Ureter (tissue), 1 donor: ENCODE measurements around the gene TMEM234. TPM values are rescaled to one million over a fixed set of nuclear protein-coding genes. Genes with fewer than 3 reads are reported as not detected.

Experiments used
- DNase-seq: peaks from one replicate; pipeline ENCODE4 v3.0.0-alpha.2; 2020; ENCODE audit warnings: low spot score
- total RNA-seq: library from RNA; stranded (reverse); gene quantifications from one replicate; pipeline ENCODE4 v1.2.4, GENCODE V29; 2023
- donor health status: DM: yes; HTN: yes; CAD: no.

TMEM234 gene
- total RNA-seq, 1 donor from 2014 or later, result 45.9 TPM

- DNase-seq, result no peak
Observed at GRCh38 chr1:32239790-32240139, 17.6 kb upstream of the TMEM234 start.

GRCh38 chr1:32239337-32239736 is 17.2 kb upstream of the TMEM234 start:
- DNase-seq, result no peak

- DNase-seq, result no peak
Observed at GRCh38 chr1:32234792-32235191, 12.6 kb upstream of the TMEM234 start.

GRCh38 chr1:32232558-32233304 is 10.6 kb upstream of the TMEM234 start:
- DNase-seq, result no peak

- DNase-seq, result no peak
Observed at GRCh38 chr1:32231843-32232432, 9.8 kb upstream of the TMEM234 start.

- DNase-seq, result no peak
Observed at GRCh38 chr1:32228771-32229170, 6.6 kb upstream of the TMEM234 start.

GRCh38 chr1:32224285-32224684 is 2.1 kb upstream of the TMEM234 start:
- DNase-seq, result no peak

GRCh38 chr1:32223683-32224082 is 1.5 kb upstream of the TMEM234 start:
- DNase-seq, result no peak

- DNase-seq, result no peak
Observed at GRCh38 chr1:32221581-32221979, 573 bp downstream of the TMEM234 start.

- DNase-seq, result no peak
Observed at GRCh38 chr1:32220746-32221580, 1.2 kb downstream of the TMEM234 start.

- DNase-seq, result no peak
Observed at GRCh38 chr1:32219022-32219421, 3.1 kb downstream of the TMEM234 start.

- DNase-seq, result no peak
Observed at GRCh38 chr1:32216566-32216965, 5.6 kb downstream of the TMEM234 start.

GRCh38 chr1:32215629-32216480 is 6.3 kb downstream of the TMEM234 start:
- DNase-seq, result no peak

GRCh38 chr1:32208891-32209328 is 13.2 kb downstream of the TMEM234 start, which contains the start of gene DCDC2B:
Gene DCDC2B, plus strand, starts transcription at chr1:32209089. Its CDS starts 5 bp downstream, at chr1:32209094.
- DNase-seq, result peak; percentile 83

- DNase-seq, result no peak
Observed at GRCh38 chr1:32208469-32208868, 13.7 kb downstream of the TMEM234 start.

GRCh38 chr1:32205401-32206370 is 16.5 kb downstream of the TMEM234 start, which contains the start of gene IQCC:
Gene IQCC, plus strand, starts transcription at chr1:32205671. Its CDS starts 11 bp downstream, at chr1:32205682.
- peak; percentile 86 for DNase-seq

GRCh38 chr1:32204943-32205361 is 17.2 kb downstream of the TMEM234 start:
- no peak for DNase-seq

- DNase-seq, result peak; percentile 77
Observed at GRCh38 chr1:32201011-32201855, 20.9 kb downstream of the TMEM234 start.
